ENCODE results near the gene GLIPR2. TPM values are rescaled to one million over a fixed set of nuclear protein-coding genes. Genes with fewer than 3 reads are reported as not detected.

GLIPR2 gene
- total RNA-seq, 1 donor from 2014 or later, result 43.1 TPM

DNA sequence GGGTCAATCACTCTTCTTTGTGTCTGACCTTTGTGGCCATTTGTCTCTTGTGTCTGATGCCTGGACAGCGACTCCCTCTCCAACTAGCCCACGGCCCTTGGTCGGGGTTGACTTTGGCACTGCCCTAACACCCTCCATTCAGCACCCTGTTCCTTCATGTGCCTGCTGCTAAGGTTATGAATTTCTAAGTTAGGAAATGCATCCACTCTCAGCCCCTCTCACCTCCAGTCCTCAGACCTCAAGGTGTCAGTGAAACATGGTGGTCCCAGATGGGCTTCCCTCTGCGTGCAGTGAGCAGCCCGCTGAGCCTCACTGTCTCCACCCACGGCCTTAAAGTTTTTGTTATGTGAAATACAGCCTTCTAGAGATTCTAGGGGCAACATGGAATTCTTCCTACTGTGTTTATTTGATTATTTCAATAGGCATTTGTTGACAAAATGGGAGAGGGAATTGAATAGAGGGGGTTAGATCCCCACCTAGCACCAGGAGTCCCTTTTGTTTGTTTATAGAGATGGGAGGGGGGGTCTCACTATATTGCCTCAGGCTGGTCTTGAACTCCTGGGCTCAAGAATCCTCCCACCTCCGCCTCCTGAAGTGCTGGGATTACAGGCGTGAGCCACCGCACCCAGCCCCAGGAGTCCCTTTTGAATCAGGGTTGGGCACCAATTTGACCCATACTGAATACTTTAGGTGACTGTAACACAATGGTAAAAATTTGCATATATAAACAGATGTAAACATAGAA lies 1.6 kb upstream of the GLIPR2 start:
- TF ChIP-seq, protein P1, sequence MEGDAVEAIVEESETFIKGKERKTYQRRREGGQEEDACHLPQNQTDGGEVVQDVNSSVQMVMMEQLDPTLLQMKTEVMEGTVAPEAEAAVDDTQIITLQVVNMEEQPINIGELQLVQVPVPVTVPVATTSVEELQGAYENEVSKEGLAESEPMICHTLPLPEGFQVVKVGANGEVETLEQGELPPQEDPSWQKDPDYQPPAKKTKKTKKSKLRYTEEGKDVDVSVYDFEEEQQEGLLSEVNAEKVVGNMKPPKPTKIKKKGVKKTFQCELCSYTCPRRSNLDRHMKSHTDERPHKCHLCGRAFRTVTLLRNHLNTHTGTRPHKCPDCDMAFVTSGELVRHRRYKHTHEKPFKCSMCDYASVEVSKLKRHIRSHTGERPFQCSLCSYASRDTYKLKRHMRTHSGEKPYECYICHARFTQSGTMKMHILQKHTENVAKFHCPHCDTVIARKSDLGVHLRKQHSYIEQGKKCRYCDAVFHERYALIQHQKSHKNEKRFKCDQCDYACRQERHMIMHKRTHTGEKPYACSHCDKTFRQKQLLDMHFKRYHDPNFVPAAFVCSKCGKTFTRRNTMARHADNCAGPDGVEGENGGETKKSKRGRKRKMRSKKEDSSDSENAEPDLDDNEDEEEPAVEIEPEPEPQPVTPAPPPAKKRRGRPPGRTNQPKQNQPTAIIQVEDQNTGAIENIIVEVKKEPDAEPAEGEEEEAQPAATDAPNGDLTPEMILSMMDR (IDR thresholded peaks at IDR 0.05; ENCODE audit: insufficient read depth, low read length, poor library complexity, severe bottlenecking), result no peak

DNA sequence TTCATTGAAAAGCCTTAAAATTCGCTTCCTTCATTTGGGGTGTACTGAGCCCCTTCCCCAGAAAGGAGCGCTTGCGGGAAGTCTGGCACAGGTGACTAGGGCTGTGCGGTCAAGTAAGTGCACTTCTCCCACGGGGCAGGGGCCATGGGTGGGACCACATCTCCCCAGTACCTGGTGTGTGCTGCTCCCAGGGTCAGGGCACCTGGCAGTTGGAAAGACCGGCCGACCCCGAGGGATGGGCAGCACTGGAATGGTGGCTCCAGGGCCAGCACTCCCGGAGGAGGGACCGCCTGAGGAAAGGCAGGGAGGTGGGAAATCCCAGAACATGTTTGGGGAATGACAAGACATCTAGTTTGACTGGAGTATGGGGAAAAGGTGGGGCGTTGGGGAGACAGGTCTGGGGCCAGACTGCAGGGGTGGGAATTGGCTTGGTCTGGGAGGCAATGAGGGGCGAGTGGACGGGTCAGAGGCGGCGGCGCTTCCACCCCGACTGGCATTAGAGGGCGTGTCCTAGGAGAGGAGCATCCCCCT lies 727 bp upstream of the GLIPR2 start:
- DNase-seq (ENCODE audit: low read depth), result no peak
- H3K27me3 ChIP-seq (ENCODE audit: control insufficient read depth, insufficient read depth, low read length), result no peaks in the 10 kb centered on the region
- peak overlapping the region; percentile 56 for H3K4me3 ChIP-seq (ENCODE audit: low read depth, low read length)
- TF ChIP-seq, protein P1 (IDR thresholded peaks at IDR 0.05; ENCODE audit: insufficient read depth, low read length, poor library complexity, severe bottlenecking), result peak; percentile 17
- no peaks in the 10 kb centered on the region for H3K36me3 ChIP-seq (ENCODE audit: control insufficient read depth, insufficient read depth, low read length)

More for the DNA sequence above, 1.6 kb upstream of the GLIPR2 start:
- DNase-seq (ENCODE audit: low read depth), result no peak
- no peak overlapping the region for H3K4me3 ChIP-seq (ENCODE audit: low read depth, low read length)
- H3K36me3 ChIP-seq (ENCODE audit: control insufficient read depth, insufficient read depth, low read length), result no peaks in the 10 kb centered on the region
- no peaks in the 10 kb centered on the region for H3K27me3 ChIP-seq (ENCODE audit: control insufficient read depth, insufficient read depth, low read length)

DNA sequence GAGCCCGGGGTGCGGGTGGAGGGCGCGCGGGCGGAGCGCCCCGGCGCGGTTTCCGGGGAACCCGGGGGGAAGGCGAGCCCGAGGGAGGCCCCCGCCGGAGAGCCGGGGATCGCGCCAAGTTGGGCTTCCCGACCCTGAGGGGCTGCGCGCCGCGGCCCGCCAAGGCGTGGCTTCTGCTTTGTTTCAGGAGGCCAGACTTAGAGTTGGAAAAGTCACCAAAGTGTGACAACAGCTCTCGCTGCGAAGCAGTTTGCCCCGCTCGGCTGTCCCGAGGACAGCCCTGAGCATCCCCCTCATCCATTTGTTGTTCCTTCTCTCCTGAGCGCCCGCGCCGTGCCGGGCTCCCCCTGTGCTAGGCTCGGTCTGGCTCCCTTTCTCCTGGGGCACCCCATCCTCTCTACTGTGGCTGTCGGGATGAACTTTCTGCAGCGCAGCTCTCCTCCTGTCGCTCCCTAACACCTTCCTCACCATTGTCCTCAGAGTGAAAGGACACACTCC lies 410 bp downstream of the GLIPR2 start:
- TF ChIP-seq, protein P1 (IDR thresholded peaks at IDR 0.05; ENCODE audit: insufficient read depth, low read length, poor library complexity, severe bottlenecking), result no peak
- Histone ChIP-seq H3K4me3 (ENCODE audit: low read depth, low read length) (peak overlapping the region; percentile 56), H3K27me3 (ENCODE audit: control insufficient read depth, insufficient read depth, low read length) (no peaks in the 10 kb centered on the region), H3K36me3 (ENCODE audit: control insufficient read depth, insufficient read depth, low read length) (no peaks in the 10 kb centered on the region)
- DNase-seq (ENCODE audit: low read depth), result no peak

DNA sequence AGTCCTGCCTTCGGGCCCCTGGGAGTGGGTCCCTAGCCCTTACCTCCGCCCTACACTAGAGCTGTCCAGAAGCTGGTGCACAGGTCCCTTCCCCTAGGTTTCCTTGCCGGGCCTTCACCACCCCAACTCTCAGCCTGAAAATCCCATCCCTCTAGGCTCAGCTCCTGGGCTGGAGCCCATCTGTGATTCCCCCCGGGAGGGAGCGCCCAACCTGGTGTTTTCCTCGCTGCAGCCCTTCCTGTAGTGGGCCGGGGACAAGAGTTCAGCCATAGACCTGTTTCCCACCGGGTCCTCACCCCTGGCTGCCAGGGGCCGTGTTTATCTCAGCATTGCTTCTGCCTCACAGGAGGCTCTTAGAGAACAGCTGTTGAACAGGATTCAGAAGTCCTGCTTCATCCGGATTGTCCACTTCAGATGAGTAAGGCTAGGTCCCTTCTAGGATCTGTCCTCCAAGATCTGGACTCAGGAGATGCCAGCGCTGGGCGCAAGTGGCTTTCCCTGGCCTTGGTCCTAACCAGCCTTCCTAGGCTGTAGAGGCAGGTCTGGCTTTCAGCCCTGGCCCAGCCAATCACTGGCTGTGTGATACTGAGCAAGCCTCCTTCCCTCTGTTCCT lies 965 bp downstream of the GLIPR2 start:
- Histone ChIP-seq H3K36me3 (ENCODE audit: control insufficient read depth, insufficient read depth, low read length) (no peaks in the 10 kb centered on the region), H3K27me3 (ENCODE audit: control insufficient read depth, insufficient read depth, low read length) (no peaks in the 10 kb centered on the region), H3K4me3 (ENCODE audit: low read depth, low read length) (peak overlapping the region; percentile 56)
- TF ChIP-seq, protein P1 (IDR thresholded peaks at IDR 0.05; ENCODE audit: insufficient read depth, low read length, poor library complexity, severe bottlenecking), result no peak
- DNase-seq (ENCODE audit: low read depth), result no peak

DNA sequence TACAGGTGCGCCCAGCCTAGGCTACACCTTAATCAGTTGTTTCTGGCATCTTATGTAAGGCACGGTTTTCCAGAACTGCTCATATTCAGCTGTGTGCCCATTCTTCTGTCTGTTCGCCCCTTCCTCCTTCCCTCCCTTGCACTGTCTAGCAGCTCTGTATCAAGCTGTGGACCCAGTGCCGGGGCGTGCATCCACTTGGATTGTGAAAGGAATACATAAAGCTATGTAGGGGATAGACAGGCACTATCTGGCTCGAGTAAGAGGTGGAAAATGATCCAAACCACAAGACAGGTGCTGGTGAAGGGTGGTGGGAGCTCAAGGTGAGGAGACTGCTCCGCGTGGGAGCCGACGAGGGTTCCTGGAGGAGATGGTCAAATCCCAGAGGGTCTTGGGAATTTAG lies 2.0 kb downstream of the GLIPR2 start:
- no peaks in the 10 kb centered on the region for H3K27me3 ChIP-seq (ENCODE audit: control insufficient read depth, insufficient read depth, low read length)

More for the DNA sequence above, 2.0 kb downstream of the GLIPR2 start:
- TF ChIP-seq, protein P1 (IDR thresholded peaks at IDR 0.05; ENCODE audit: insufficient read depth, low read length, poor library complexity, severe bottlenecking), result no peak
- H3K4me3 ChIP-seq (ENCODE audit: low read depth, low read length), result no peak overlapping the region
- H3K36me3 ChIP-seq (ENCODE audit: control insufficient read depth, insufficient read depth, low read length), result no peaks in the 10 kb centered on the region
- DNase-seq (ENCODE audit: low read depth), result no peak
